H1 (cell line): ENCODE measurements around the gene TEDC1. TPM values are rescaled to one million over a fixed set of nuclear protein-coding genes. Genes with fewer than 3 reads are reported as not detected.

Experiments used
- CBX5 ChIP-seq: fragments of 300-800, 300-1000 bp; sonication (generic); IDR thresholded peaks from 2 replicates; pipeline ENCODE4 v1.7.1; 2016; ENCODE audit warnings: antibody characterized with exemption, low read length, low read depth
- EGR1 ChIP-seq: IDR thresholded peaks from 2 replicates; pipeline ENCODE4 v1.6.1; 2011; ENCODE audit warnings: low read depth, low read length, borderline replicate concordance
- MAX ChIP-seq: IDR thresholded peaks from 2 replicates; pipeline ENCODE4 v1.6.1; 2012; ENCODE audit warnings: inconsistent platforms
- SIN3A ChIP-seq, 2 experiments: IDR thresholded peaks in 1 of 2; conservative IDR thresholded peaks in 1 of 2; 2 replicates each; pipeline ENCODE4 v1.6.1; 2011 to 2012; ENCODE audit warnings: low read length in 2 of 2, improper control_type of control experiment in 1 of 2, low read depth in 1 of 2, mild to moderate bottlenecking in 1 of 2
- polyA plus RNA-seq, 7 experiments: library from polyadenylated mRNA; depleted of rRNA in 3 of 7; stranded (reverse) in 5 of 7; unstranded in 2 of 7; fragments of >200 nt in 5 of 7; fragments of 200-250 nt in 2 of 7; gene quantifications; 1 replicate in 5 of 7; 2 replicates in 1 of 7; 4 replicates in 1 of 7; pipeline versions ENCODE4 v1.2.1 to v1.2.3, GENCODE V29; 2011 to 2013; ENCODE audit warnings: missing spikeins in 2 of 7, mixed read lengths in 2 of 7
- total RNA-seq: library from RNA; stranded (reverse); fragmentation: NEBNext Ultra II Directional; extraction: Animal tissue kit (Norgen Biotek cat#: 25700); gene quantifications from 2 replicates; pipeline ENCODE4 v1.2.1, GENCODE V29; 2021

The TEDC1 gene
- total and polyA plus RNA-seq, 2 of the 8 experiments (the other 6 are each of a cell fraction or from before 2014, with no cell fraction given), result 5.6 to 14.8 TPM

GRCh38 chr14:105492031-105492970 is 1.3 kb downstream of the TEDC1 start (continued):
- TF ChIP-seq MAX, result no peak
- TF ChIP-seq EGR1, result no peak
- no peak for TF ChIP-seq CBX5
- TF ChIP-seq SIN3A (conservative IDR thresholded peaks at IDR 0.05 in 1 of 2, IDR thresholded peaks at IDR 0.05 in 1 of 2; ENCODE audit: low read depth in 1 of 2, low read length in 2 of 2), result no peak
